ENCODE data around the gene GATA3. TPM values are rescaled to one million over a fixed set of nuclear protein-coding genes. Genes with fewer than 3 reads are reported as not detected.
A peak's percentile ranks its signal among the peaks of the same experiment; 100 is the strongest.

Gene GATA3
- polyA plus RNA-seq, 1 donor = 82.7 TPM

GRCh38 chr10:8037199-8037801 is 17.2 kb upstream of the GATA3 start:
- peak; percentile 7 for DNase-seq

GRCh38 chr10:8037941-8038894 is 16.3 kb upstream of the GATA3 start:
- DNase-seq = no peak

GRCh38 chr10:8039321-8039881 is 15.1 kb upstream of the GATA3 start:
- DNase-seq = no peak

GRCh38 chr10:8040651-8041050 is 13.8 kb upstream of the GATA3 start:
- DNase-seq = no peak

- no peak for DNase-seq
Measured at GRCh38 chr10:8041284-8041991, 13.1 kb upstream of the GATA3 start.

GRCh38 chr10:8041992-8042720 is 12.3 kb upstream of the GATA3 start:
- DNase-seq = no peak

- DNase-seq = no peak
Measured at GRCh38 chr10:8042721-8043568, 11.5 kb upstream of the GATA3 start.

GRCh38 chr10:8043569-8044306 is 10.8 kb upstream of the GATA3 start:
- no peak for DNase-seq

- no peak for DNase-seq
Measured at GRCh38 chr10:8044331-8044907, 10.1 kb upstream of the GATA3 start.

- no peak for DNase-seq
Measured at GRCh38 chr10:8044908-8045725, 9.4 kb upstream of the GATA3 start.

- DNase-seq = no peak
Measured at GRCh38 chr10:8045726-8046494, 8.6 kb upstream of the GATA3 start.

GRCh38 chr10:8047452-8048280 is 6.8 kb upstream of the GATA3 start:
- DNase-seq = no peak

GRCh38 chr10:8048281-8049008 is 6.0 kb upstream of the GATA3 start:
- no peak for DNase-seq

- DNase-seq = no peak
Measured at GRCh38 chr10:8049045-8049864, 5.2 kb upstream of the GATA3 start.

GRCh38 chr10:8049865-8050555 is 4.5 kb upstream of the GATA3 start:
- DNase-seq = no peak

All from left kidney (tissue), 2 donors.